Measurements from ENCODE around the gene PSEN2.

DNA sequence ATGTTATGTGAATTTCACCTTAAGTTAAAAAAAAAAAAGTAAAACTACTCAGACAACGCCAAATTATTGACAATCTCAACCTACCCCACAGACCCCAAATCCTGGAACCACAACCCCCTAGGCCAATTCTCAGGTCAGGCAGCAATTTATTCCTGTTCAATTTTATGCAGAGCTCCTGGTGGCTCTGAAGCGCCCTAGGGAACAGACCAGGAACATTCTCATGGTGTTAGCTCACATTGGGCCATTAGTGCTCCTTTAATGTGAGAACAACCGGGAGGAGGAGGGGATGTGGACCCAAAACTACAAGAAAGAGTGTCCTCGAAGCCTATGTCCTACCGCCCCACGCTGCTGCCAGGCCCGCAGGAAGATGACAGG lies 403 bp upstream of the PSEN2 start:
- TF ChIP-seq POLR2A (IDR thresholded peaks at IDR 0.05) (no peak), POLR2AphosphoS5 (IDR thresholded peaks at IDR 0.05) (no peak)
- TF ChIP-seq, protein P1, sequence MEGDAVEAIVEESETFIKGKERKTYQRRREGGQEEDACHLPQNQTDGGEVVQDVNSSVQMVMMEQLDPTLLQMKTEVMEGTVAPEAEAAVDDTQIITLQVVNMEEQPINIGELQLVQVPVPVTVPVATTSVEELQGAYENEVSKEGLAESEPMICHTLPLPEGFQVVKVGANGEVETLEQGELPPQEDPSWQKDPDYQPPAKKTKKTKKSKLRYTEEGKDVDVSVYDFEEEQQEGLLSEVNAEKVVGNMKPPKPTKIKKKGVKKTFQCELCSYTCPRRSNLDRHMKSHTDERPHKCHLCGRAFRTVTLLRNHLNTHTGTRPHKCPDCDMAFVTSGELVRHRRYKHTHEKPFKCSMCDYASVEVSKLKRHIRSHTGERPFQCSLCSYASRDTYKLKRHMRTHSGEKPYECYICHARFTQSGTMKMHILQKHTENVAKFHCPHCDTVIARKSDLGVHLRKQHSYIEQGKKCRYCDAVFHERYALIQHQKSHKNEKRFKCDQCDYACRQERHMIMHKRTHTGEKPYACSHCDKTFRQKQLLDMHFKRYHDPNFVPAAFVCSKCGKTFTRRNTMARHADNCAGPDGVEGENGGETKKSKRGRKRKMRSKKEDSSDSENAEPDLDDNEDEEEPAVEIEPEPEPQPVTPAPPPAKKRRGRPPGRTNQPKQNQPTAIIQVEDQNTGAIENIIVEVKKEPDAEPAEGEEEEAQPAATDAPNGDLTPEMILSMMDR (IDR thresholded peaks at IDR 0.05 in 8 of 11, conservative IDR thresholded peaks at IDR 0.05 in 3 of 11) = no peak

Data from spleen (tissue), 7 donors.